GM19372 (cell line): ENCODE results near the gene ACSM2A.
"Not testable (repeated sequence)": the region's sequence is repeated elsewhere in the genome, so short reads cannot be mapped to it uniquely, and the experiment has no call there.

Experiments used
- ATAC-seq: cut with Tn5 transposase; IDR thresholded peaks from one replicate; pipeline ENCODE4 v1.9.1; 2021; ENCODE audit warnings: mild to moderate bottlenecking, low read depth, moderate library complexity; ENCODE audit not compliant: unreplicated experiment

ACSM2A gene

DNA sequence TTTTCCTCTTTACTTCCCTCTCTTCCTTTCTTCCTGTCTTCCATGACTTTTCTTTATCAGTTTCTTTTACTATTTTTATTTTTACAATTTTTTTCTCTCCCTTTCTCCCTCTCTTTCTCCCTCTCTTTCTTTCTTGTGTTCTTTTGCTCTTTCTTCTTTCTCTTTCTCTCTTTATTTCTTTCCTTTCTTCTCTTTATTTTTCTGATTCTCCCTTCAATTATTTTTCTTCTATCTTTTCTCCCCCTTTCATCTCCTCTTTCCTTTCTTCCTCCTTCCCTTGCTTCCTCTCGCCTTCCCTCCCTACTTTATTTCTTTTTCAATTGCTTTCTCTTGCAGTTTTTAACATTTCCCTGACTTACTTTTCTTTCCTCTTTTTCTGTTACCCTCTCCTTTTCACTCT is 85.3 kb downstream of the ACSM2A start:
- ATAC-seq: not testable (repeated sequence)
